ENCODE data around the gene NFATC3. TPM values are rescaled to one million over a fixed set of nuclear protein-coding genes. Genes with fewer than 3 reads are reported as not detected.

Gene NFATC3
- total RNA-seq, 4 donors from 2014 or later = 67.7 to 107 (median 71.7) TPM

DNA sequence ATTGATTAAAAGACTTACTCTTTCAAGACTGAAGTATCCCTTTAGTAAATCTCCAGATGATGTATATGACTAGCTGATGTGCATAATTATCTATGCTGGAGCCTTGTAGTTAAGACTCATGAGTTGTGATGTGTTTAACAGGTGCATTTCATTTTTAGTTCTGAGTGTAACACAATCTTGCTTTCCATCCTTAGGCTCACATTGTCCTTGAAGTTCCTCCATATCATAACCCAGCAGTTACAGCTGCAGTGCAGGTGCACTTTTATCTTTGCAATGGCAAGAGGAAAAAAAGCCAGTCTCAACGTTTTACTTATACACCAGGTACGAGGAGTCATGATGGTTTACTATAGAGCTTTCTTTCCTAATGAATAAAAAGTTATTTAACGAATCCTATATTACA is 97.9 kb downstream of the NFATC3 start:
- TF ChIP-seq, protein P1, sequence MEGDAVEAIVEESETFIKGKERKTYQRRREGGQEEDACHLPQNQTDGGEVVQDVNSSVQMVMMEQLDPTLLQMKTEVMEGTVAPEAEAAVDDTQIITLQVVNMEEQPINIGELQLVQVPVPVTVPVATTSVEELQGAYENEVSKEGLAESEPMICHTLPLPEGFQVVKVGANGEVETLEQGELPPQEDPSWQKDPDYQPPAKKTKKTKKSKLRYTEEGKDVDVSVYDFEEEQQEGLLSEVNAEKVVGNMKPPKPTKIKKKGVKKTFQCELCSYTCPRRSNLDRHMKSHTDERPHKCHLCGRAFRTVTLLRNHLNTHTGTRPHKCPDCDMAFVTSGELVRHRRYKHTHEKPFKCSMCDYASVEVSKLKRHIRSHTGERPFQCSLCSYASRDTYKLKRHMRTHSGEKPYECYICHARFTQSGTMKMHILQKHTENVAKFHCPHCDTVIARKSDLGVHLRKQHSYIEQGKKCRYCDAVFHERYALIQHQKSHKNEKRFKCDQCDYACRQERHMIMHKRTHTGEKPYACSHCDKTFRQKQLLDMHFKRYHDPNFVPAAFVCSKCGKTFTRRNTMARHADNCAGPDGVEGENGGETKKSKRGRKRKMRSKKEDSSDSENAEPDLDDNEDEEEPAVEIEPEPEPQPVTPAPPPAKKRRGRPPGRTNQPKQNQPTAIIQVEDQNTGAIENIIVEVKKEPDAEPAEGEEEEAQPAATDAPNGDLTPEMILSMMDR (IDR thresholded peaks at IDR 0.05) = no peak
- TF ChIP-seq POLR2A (IDR thresholded peaks at IDR 0.05) = no peak
- H3K36me3 ChIP-seq = peaks cover 9 to 12% of the 10 kb centered on the region in 2 donors

DNA sequence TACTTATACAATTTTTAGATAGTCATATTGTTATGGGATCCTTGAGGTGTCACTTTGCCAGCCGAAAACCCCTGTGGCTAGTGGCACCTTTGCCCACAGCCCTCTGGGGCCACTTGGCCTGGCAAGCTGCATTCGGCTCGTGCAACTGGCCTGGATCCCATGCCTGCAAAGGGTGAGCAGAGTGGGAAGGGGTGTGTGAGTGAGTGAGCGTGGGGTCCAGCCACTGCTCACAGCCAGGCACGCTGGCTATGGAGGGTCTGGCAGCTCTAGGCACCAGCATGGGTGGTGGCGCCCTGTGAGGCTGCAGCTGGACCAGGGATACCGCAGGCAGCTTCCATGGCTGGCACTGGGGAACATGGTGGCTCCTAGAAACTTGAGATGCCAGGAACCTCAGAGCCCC is 101.7 kb downstream of the NFATC3 start:
- Histone ChIP-seq H3K27me3 (no peaks in the 10 kb centered on the region), H3K4me3 (replicated peaks in 1 of 3) (no peak overlapping the region), H3K36me3 (peaks cover 20 to 28% of the 10 kb centered on the region in 2 donors), H3K27ac (no peak overlapping the region), H3K4me1 (no peaks in the 10 kb centered on the region), H3K9me3 (no peaks in the 10 kb centered on the region)
- no peak for DNase-seq
- intact Hi-C loops (cut with DNase I) = no loop called here
- 98 to 99% methylated on average over 7 of the region's 7 CpGs for WGBS, 2 donors
- TF ChIP-seq, protein P1 (IDR thresholded peaks at IDR 0.05) = no peak
- TF ChIP-seq POLR2A (IDR thresholded peaks at IDR 0.05) = no peak

More for the DNA sequence above, 97.9 kb downstream of the NFATC3 start:
- H3K27me3 ChIP-seq = no peaks in the 10 kb centered on the region
- no peak overlapping the region for H3K4me3 ChIP-seq (replicated peaks in 1 of 3)
- intact Hi-C loops (cut with DNase I) = no loop called here
- no peak overlapping the region for H3K27ac ChIP-seq
- 92 to 93% methylated on average over 3 of the region's 3 CpGs for WGBS, 2 donors
- no peaks in the 10 kb centered on the region for H3K9me3 ChIP-seq
- H3K4me1 ChIP-seq = peaks cover 0 to 10% of the 10 kb centered on the region in 2 donors
- DNase-seq = no peak

DNA sequence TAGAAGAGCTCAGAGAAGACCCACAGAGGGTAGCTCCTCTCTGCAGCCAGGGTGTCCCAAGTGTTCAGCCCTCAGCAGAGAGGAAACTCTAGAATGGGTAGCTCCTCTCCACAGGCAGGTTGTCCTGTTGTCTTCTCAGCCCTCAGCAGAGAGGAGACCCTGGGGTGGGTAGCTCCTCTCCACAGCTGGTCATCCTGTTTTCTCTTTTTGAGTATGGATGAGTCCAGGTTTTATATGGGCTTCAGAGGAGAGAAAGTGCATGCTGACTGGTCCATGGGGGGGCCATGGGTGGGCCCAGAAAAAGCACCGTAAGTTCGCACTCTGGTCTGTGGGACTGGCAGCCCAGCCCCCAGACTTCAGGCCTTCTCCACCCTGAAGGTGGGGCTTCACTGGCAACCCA is 102.3 kb downstream of the NFATC3 start:
- DNase-seq = no peak
- no peak overlapping the region for H3K4me3 ChIP-seq (replicated peaks in 1 of 3)
- no peak for TF ChIP-seq POLR2A (IDR thresholded peaks at IDR 0.05)
- TF ChIP-seq, protein P1 (IDR thresholded peaks at IDR 0.05) = no peak
- 100% methylated on average over 2 of the region's 2 CpGs for WGBS, 2 donors
- no peak overlapping the region for H3K27ac ChIP-seq
- no peaks in the 10 kb centered on the region for H3K27me3 ChIP-seq
- no peaks in the 10 kb centered on the region for H3K4me1 ChIP-seq
- no peaks in the 10 kb centered on the region for H3K9me3 ChIP-seq
- intact Hi-C loops (cut with DNase I) = no loop called here
- peaks cover 20 to 29% of the 10 kb centered on the region in 2 donors for H3K36me3 ChIP-seq

DNA sequence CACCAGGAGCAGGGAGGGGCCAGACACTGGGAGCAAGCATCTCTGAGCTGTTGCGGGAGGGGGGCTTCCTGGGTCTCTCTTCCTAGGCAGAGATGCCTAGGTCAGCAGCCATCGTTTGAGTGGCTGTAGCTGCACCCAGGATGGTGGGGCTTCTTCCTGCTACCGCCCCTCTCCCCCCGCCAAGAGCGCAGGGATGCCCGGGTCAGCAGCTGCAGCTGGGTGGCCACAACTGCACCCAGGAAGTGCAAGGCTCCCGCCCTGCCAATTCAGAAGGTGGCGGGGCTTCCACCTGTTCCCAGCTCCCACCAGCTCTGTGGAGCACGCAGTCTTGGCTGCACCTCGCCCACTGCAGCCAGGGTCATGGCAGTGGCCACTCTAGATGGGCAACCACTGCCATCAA is 103.0 kb downstream of the NFATC3 start:
- TF ChIP-seq, protein P1 (IDR thresholded peaks at IDR 0.05) = no peak
- TF ChIP-seq POLR2A (IDR thresholded peaks at IDR 0.05) = no peak
- Histone ChIP-seq H3K9me3 (no peaks in the 10 kb centered on the region), H3K27me3 (no peaks in the 10 kb centered on the region), H3K4me3 (replicated peaks in 1 of 3) (no peak overlapping the region), H3K36me3 (peaks cover 16 to 29% of the 10 kb centered on the region in 2 donors), H3K4me1 (no peaks in the 10 kb centered on the region), H3K27ac (no peak overlapping the region)
- intact Hi-C loops (cut with DNase I) = no loop called here
- DNase-seq = no peak
- WGBS, 2 donors = 100% methylated on average over 8 to 10 of the region's 10 CpGs

DNA sequence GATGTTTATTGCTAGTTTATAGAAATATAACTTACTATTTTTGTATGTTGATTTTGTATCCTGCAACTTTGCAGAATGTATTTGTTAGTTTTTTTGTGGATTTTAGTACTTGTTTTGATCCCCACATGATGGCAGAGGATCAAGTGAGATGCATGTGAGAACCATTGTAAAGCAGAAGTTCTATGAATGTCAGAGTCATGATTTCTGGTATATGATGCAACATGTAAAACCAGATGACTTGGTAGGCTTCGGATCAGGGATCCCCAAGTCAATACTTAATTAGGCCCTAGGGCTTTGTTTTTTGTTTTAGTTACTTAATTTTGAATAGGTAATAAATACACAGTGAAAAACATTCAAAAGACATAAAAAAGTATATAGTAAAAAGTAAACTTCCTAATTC is 104.9 kb downstream of the NFATC3 start:
- Histone ChIP-seq H3K27ac (no peak overlapping the region), H3K9me3 (no peaks in the 10 kb centered on the region), H3K36me3 (peaks cover 11 to 21% of the 10 kb centered on the region in 2 donors), H3K4me3 (replicated peaks in 1 of 3) (no peak overlapping the region), H3K27me3 (no peaks in the 10 kb centered on the region), H3K4me1 (no peaks in the 10 kb centered on the region)
- no peak for TF ChIP-seq POLR2A (IDR thresholded peaks at IDR 0.05)
- TF ChIP-seq, protein P1 (IDR thresholded peaks at IDR 0.05) = no peak
- intact Hi-C loops (cut with DNase I) = no loop called here
- WGBS, 2 donors = 89 to 96% methylated on average over 1 of the region's 1 CpG
- no peak for DNase-seq
